GM21360 (cell line): ENCODE results near the gene OR4M2.
"Not testable (repeated sequence)": the region's sequence is repeated elsewhere in the genome, so short reads cannot be mapped to it uniquely, and the experiment has no call there.

Experiments
- ATAC-seq: cut with Tn5 transposase; IDR thresholded peaks from one replicate; pipeline ENCODE4 v1.9.1; 2021; ENCODE audit warnings: mild to moderate bottlenecking, moderate library complexity; ENCODE audit not compliant: unreplicated experiment

The OR4M2 gene

GRCh38 chr15:22080227-22080626 is at the start of gene OR4M2:
OR4M2 (plus strand) TSS chr15:22080527; CDS start chr15:22080625, 98 bp downstream.
- ATAC-seq = not testable (repeated sequence)

- not testable (repeated sequence) for ATAC-seq
Measured at GRCh38 chr15:22069267-22069666, 11.1 kb upstream of the OR4M2 start.

GRCh38 chr15:22081386-22081785 is 1.1 kb downstream of the OR4M2 start:
- ATAC-seq = not testable (repeated sequence)

- not testable (repeated sequence) for ATAC-seq
Measured at GRCh38 chr15:22098616-22099253, 18.4 kb downstream of the OR4M2 start.

GRCh38 chr15:22099289-22099891 is 19.1 kb downstream of the OR4M2 start:
- ATAC-seq = not testable (repeated sequence)

- ATAC-seq = not testable (repeated sequence)
Measured at GRCh38 chr15:22122033-22122432, 41.7 kb downstream of the OR4M2 start.
